HG03135 (cell line): ENCODE data around the gene SIVA1.
"Not testable (repeated sequence)": the region's sequence is repeated elsewhere in the genome, so short reads cannot be mapped to it uniquely, and the experiment has no call there.

Experiments used
- ATAC-seq: cut with Tn5 transposase; IDR thresholded peaks from one replicate; pipeline ENCODE4 v1.9.1; 2021; ENCODE audit warnings: mild to moderate bottlenecking, moderate library complexity; ENCODE audit not compliant: unreplicated experiment

Gene SIVA1

GRCh38 chr14:104719343-104719742 is 33.6 kb upstream of the SIVA1 start:
- ATAC-seq = no peak

- ATAC-seq = no peak
Observed at GRCh38 chr14:104721505-104722431, 31.2 kb upstream of the SIVA1 start.

DNA sequence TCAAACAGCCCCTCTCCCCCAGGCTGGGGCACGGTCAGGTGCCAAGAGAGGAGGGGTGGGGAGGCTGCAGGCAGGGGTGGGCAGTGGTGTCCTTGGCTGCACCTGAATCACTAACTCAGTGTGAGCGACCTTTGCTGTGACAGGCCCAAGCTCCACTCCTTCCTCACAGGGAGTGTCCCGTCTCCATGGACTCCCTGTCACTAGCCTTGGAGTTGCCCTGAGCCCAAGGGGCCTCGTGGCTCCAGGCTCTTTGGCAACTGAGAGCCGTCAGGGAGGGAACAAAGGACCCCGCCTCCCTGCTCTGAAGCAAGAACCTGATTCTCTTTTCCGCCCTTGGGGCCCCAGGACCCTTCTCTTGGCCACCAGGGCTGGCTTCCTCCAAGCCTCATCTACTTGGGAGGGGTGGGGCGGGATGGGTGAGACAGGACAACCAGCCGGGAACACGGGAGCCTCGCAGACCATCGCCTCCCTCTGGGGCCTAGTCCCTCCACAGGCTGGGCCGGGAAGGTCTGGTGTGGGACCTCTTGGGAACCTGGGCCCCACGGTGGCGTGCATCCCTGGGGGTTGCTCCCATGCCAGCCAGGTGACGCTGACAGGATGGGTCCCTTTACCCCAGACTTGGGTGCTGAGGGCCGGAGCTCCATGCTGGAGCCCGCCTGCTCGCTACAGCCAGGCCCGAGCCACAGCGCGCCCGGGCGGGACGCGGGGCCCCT is 29.9 kb upstream of the SIVA1 start:
- ATAC-seq = no peak

DNA sequence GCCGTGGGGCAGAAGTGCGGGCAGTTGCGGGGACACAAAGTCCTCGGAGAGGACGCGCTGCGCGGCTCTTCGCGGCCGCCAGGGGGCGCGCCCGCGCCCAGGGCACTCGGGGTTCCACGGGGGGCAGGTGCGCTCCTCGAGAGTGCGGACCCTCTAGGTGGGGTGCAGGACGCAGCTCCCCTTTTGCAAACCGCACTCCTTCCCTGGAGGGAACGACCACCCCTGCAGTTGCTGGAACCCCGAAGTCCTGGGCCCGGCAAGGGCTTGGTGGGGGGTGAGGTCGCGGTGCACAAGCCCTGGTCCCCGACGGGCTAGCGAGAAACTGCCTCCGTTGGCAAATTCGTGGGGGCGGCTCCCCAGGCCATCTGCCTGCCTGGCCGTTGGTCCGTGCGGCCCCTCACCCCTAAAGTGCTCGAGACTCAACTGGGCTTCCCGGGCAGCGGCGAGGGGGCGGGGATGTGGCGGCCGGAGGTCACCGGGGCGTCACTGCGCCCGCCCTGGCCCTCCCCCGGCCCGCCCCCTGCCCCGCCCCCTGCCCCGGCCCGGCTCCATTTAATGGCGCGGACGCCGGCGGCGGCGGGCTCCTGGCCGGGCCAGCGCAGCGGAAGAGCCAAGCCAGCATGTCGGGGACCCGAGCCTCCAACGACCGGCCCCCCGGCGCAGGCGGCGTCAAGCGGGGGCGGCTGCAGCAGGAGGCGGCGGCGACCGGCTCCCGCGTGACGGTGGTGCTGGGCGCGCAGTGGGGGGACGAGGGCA is 29.1 kb upstream of the SIVA1 start, which contains the start of gene ADSS1:
Gene ADSS1 (plus strand): TSS at position 579 of the 756 bp plus-strand sequence. CDS start 42 bp downstream, at position 621.
- peak; percentile 44 for ATAC-seq

DNA sequence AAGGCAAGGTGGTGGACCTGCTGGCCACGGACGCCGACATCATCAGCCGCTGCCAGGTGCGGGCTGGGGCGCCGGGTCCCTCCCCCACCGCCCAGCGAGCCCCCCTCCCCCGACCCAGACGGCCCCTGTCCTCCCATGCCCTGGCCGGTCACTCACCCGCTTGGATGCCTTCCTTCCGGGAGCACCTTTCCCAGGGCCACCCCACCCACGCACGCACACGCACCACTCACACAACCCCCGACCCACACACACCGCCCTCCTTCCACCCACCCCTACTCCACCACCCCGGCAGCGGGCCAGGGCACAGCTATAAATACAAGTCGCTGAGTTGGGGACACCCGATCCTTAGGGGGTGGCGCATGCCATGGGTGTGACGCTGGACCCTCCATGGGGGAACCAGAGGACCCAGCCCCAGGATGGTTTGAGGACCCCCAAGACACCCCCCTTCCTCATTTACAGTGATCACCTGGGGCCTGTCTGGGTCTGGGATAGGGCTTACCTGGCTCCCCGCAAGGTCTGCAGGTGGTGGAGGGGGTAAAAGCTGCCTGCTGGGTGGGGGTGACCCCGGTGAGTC is 28.5 kb upstream of the SIVA1 start:
- no peak for ATAC-seq

GRCh38 chr14:104724981-104725771 is 27.8 kb upstream of the SIVA1 start:
- ATAC-seq = no peak

DNA sequence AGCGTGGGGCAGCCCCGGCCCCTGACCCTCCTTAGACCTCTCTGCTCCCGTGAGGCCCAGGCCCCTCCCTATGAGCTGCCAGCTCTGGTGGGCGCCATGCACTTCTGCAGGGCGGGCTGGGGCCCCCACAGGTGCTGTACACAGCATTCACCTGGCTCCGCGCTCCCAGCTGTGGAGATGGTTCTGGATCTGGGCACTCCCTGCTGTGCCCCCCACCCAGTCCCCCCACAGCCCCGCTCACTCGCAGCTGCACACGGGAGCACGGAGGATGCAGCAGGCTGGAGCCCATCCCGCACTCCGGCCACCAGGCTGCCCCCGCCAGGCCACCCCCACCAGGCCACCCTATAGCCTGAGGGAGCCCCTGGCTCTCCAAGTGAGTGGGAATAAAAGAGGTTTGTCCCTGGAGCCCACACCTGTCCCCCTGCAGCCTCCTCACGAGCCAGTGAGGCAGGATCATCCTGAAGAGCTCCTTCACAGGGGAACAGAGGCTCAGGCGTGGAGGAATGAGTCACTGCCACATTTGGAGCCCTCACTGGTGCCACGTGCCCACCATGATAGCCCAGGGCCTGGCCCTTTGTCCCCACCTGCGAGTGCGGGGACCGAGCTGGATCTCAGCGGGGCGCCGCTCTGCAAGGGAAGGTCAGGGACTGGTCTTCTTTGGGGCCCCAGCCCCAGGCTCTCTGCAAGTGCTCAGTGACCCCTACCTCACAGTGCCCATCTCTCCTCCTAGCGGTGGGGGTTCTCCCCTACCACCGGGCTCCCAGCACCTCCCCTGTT is 27.0 kb upstream of the SIVA1 start:
- no peak for ATAC-seq

DNA sequence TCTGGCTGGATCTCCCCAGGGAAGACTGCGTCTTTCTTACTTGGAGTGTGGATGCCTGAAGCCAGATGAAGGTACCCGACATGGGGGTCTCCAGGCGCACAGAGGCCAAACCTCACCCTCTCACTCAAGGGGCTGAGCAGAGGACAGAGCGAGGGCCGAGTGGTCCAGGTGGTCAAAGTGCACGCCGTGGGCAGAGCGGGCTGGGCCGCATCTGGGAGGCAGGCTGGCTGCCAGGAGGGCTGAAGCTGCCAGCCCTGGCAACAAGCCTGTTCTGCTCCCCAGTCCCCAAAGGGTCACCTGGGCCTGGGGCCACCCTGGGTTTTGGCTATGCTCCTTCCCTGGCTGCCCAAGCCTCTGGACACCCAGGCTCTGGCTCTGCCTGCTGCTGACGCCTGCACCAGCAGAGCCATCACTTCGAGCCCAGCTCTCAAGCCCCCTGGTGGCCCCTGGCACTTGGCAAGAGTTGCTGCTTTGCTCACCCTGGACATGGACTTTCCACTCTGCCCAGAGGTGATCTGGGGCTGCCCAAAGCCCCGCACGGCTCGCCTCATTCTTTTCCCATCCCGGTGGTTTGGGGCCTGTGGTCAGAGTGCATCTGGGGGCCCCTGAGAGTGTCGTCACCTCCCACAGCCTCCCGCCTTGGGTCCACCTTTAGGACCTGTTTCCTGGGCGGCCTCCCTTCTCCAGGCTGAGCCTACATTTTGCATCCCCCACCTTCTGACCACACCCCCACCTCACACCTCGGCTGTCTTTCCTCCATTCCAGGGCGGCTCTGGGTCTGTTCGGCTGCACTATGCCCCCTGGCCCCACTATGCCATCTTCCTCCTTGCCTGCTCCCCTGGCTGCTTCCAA is 26.1 kb upstream of the SIVA1 start:
- ATAC-seq = no peak

- no peak for ATAC-seq
Observed at GRCh38 chr14:104728631-104729030, 24.3 kb upstream of the SIVA1 start.

- not testable (repeated sequence) for ATAC-seq
Observed at GRCh38 chr14:104729176-104729834, 23.6 kb upstream of the SIVA1 start.

GRCh38 chr14:104729835-104730181 is 23.1 kb upstream of the SIVA1 start:
- no peak for ATAC-seq

DNA sequence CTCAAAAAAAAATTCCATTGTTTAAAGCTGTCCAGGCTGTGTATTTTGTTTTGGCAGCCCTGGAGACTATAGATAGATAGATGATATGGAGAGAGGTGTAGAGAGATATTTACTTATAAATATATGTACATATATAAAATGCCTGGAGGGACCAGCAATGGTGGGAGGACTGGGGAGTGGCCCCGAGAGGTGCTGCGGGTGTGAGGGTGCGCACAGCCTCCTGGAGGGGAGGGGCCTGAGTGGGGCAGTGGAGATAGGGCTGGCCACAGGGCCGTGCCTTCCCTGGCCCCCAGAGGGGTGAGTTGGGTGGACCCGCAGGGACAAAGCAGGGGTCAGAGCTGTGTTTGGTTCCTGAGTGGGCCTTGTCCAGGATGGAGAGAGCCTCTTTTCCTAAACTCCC is 22.5 kb upstream of the SIVA1 start:
- ATAC-seq = no peak

- ATAC-seq = no peak
Observed at GRCh38 chr14:104731320-104732294, 21.3 kb upstream of the SIVA1 start.

DNA sequence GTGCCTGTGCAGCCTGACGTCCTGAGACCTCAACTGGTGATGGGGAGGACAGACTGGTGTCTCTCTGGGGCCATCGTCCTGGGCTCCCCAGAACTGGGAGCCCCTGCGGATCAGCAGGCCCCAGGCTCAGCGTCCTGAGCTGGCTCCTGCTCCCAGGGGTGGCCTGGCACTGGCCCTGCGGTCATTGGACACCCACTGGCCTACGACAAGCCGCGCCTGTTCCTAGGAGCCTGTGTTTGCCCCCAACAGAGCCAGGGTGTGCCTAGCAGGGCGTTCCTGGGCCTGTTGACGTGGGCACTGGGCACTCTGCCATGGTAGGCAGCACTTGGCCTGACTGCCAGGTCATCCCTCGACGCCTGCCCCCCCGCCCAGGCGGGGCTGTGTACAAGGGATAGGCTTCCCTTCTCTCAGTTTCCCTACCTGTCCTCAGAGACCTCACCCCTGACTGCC is 20.6 kb upstream of the SIVA1 start:
- no peak for ATAC-seq

DNA sequence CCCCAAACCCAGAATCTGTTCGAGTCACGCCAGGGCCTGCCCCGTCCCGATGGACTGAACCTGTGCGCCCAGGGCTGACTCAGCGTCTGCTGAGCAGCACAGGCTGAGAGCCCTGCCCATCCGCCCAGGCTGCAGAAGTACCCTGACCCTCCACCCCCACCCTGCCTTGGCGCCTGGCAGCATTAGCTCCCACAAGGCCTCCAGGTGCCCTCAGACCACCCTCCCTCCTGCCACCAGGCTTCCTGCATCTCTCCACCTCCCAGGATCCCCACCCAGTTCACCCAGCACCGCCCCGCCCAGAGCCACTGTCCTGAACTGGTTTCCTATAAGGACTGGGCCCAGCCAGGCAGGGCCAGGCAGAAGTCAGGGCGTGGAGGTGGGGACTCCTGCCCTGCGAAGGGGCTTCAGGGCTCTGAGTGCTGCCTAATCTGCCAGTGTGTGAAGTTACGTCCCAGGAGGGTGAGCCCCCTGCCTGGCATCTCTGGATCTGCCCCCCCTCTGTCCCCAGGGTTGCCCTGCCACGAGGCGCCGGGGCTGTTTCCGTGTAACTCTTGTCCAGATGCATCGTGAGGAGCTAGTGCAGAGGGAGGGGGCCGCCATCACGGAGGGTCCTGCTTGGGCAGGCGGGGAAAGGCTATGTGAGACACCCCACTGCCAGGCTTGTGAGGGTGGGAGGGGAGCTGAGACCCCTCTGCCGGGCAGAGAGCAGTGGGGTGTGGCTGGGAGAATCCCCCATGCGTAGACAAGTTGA is 19.8 kb upstream of the SIVA1 start:
- no peak for ATAC-seq

- no peak for ATAC-seq
Observed at GRCh38 chr14:104734051-104734587, 18.8 kb upstream of the SIVA1 start.
